ENCODE results near the gene IGF1R.

Gene IGF1R

GRCh38 chr15:98720031-98720430 is 71.7 kb downstream of the IGF1R start:
- peaks cover 26 to 34% of the 10 kb centered on the region in 2 experiments for H3K4me1 ChIP-seq (ENCODE audit: control insufficient read depth in 1 of 2, insufficient read depth in 1 of 2, low read depth in 1 of 2, low read length in 1 of 2)
- TF ChIP-seq CTCF (IDR thresholded peaks at IDR 0.05): no peak

GRCh38 chr15:98720577-98721565 is 72.5 kb downstream of the IGF1R start:
- TF ChIP-seq CTCF (IDR thresholded peaks at IDR 0.05): no peak
- Histone ChIP-seq H3K9me3 (no peaks in the 10 kb centered on the region), H3K27me3 (no peaks in the 10 kb centered on the region), H3K4me3 (ENCODE audit: low read depth in 1 of 2, low read length in 1 of 2) (no peak overlapping the region), H3K36me3 (no peaks in the 10 kb centered on the region), H3K27ac (no peak overlapping the region), H3K4me1 (ENCODE audit: control insufficient read depth in 1 of 2, insufficient read depth in 1 of 2, low read depth in 1 of 2, low read length in 1 of 2) (peaks cover 17 to 26% of the 10 kb centered on the region in 2 experiments)

More at GRCh38 chr15:98720031-98720430, 71.7 kb downstream of the IGF1R start:
- H3K36me3 ChIP-seq: no peaks in the 10 kb centered on the region
- H3K27ac ChIP-seq: no peak overlapping the region
- no peak overlapping the region for H3K4me3 ChIP-seq (ENCODE audit: low read depth in 1 of 2, low read length in 1 of 2)
- no peaks in the 10 kb centered on the region for H3K27me3 ChIP-seq
- H3K9me3 ChIP-seq: no peaks in the 10 kb centered on the region

DNA sequence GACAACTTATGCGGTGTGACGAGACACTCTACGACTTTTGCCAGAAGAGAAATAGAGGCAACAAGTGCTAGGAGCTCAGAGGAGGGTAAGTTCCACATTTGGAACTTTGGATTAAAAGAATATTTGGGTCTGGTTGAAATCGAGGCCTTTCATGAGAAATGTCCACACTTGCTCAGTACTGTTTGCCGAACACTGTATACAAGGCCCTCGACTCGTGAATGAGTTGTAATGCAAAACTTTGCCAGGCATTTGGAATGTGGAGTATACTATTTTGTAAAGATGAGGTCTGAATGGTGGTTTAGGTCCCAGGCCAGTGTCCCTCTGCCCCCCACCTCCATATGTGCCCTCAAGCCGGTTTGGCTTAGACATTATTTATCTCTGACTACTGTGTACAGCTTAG is 73.9 kb downstream of the IGF1R start:
- Histone ChIP-seq H3K4me1 (ENCODE audit: control insufficient read depth in 1 of 2, insufficient read depth in 1 of 2, low read depth in 1 of 2, low read length in 1 of 2) (peaks cover 6 to 13% of the 10 kb centered on the region in 2 experiments), H3K27ac (no peak overlapping the region), H3K4me3 (ENCODE audit: low read depth in 1 of 2, low read length in 1 of 2) (no peak overlapping the region), H3K9me3 (no peaks in the 10 kb centered on the region), H3K36me3 (no peaks in the 10 kb centered on the region), H3K27me3 (no peaks in the 10 kb centered on the region)
- no peak for TF ChIP-seq CTCF (IDR thresholded peaks at IDR 0.05)

GRCh38 chr15:98722645-98723044 is 74.3 kb downstream of the IGF1R start:
- Histone ChIP-seq H3K27me3 (no peaks in the 10 kb centered on the region), H3K27ac (no peak overlapping the region), H3K4me3 (ENCODE audit: low read depth in 1 of 2, low read length in 1 of 2) (no peak overlapping the region), H3K9me3 (no peaks in the 10 kb centered on the region), H3K4me1 (ENCODE audit: control insufficient read depth in 1 of 2, insufficient read depth in 1 of 2, low read depth in 1 of 2, low read length in 1 of 2) (peaks cover 6 to 13% of the 10 kb centered on the region in 2 experiments), H3K36me3 (no peaks in the 10 kb centered on the region)
- TF ChIP-seq CTCF (IDR thresholded peaks at IDR 0.05): no peak

DNA sequence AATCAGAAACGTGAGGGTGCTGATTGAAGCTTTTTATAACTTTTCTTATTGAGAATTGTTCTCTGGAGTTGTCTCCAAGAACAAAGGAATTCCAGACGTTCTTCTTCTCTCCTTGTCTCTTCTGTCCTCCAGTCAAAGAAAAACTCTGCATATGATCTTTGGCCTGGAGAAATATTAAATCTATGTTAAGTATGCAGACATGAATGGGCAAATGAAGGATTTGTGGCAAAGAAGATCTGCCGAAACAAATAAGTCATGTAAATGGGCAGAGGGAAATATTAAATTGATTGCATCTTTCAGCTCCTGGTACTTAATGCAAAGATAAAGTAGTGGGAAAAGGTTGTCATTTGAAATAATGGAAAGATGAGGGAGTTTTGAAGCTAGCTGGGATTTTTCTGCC is 74.9 kb downstream of the IGF1R start:
- Histone ChIP-seq H3K9me3 (no peaks in the 10 kb centered on the region), H3K27ac (no peak overlapping the region), H3K27me3 (no peaks in the 10 kb centered on the region), H3K4me1 (ENCODE audit: control insufficient read depth in 1 of 2, insufficient read depth in 1 of 2, low read depth in 1 of 2, low read length in 1 of 2) (peaks cover 6 to 10% of the 10 kb centered on the region in 2 experiments), H3K4me3 (ENCODE audit: low read depth in 1 of 2, low read length in 1 of 2) (no peak overlapping the region), H3K36me3 (no peaks in the 10 kb centered on the region)
- TF ChIP-seq CTCF (IDR thresholded peaks at IDR 0.05): no peak

All from neutrophil (primary cell).